Hippocampal formation (tissue), 2 donors: ENCODE results near the gene MED27.

Experiments
- DNase-seq, 2 donors: peaks; one replicate each; lab custom pipeline; 2025; lab: John Stamatoyannopoulos, UW

The MED27 gene

GRCh38 chr9:131854896-131855613 is 224.6 kb downstream of the MED27 start:
- no peak for DNase-seq

- DNase-seq, result no peak
Measured at GRCh38 chr9:131854334-131854733, 225.3 kb downstream of the MED27 start.

- no peak for DNase-seq
Measured at GRCh38 chr9:131853434-131853833, 226.2 kb downstream of the MED27 start.

GRCh38 chr9:131851414-131851813 is 228.3 kb downstream of the MED27 start:
- no peak for DNase-seq

GRCh38 chr9:131849391-131849790 is 230.3 kb downstream of the MED27 start:
- no peak for DNase-seq

GRCh38 chr9:131848570-131849160 is 231.0 kb downstream of the MED27 start:
- no peak for DNase-seq

- no peak for DNase-seq
Measured at GRCh38 chr9:131847665-131848354, 231.9 kb downstream of the MED27 start.

GRCh38 chr9:131845305-131846298 is 234.1 kb downstream of the MED27 start:
- no peak for DNase-seq

- no peak for DNase-seq
Measured at GRCh38 chr9:131844745-131845118, 234.9 kb downstream of the MED27 start.

GRCh38 chr9:131843989-131844744 is 235.5 kb downstream of the MED27 start:
- no peak for DNase-seq

- DNase-seq, result no peak
Measured at GRCh38 chr9:131841765-131842318, 237.8 kb downstream of the MED27 start.

GRCh38 chr9:131840751-131841702 is 238.6 kb downstream of the MED27 start:
- no peak for DNase-seq

GRCh38 chr9:131840220-131840619 is 239.4 kb downstream of the MED27 start:
- no peak for DNase-seq

GRCh38 chr9:131839281-131840084 is 240.2 kb downstream of the MED27 start:
- no peak for DNase-seq

GRCh38 chr9:131838530-131839280 is 241.0 kb downstream of the MED27 start:
- no peak for DNase-seq

- no peak for DNase-seq
Measured at GRCh38 chr9:131837836-131838235, 241.8 kb downstream of the MED27 start.

GRCh38 chr9:131837316-131837715 is 242.4 kb downstream of the MED27 start:
- DNase-seq, result no peak
